Stomach (tissue), 9 donors: Measurements from ENCODE around the gene ALKBH2. TPM values are rescaled to one million over a fixed set of nuclear protein-coding genes. Genes with fewer than 3 reads are reported as not detected.

Source experiments
- DNase-seq, 2 donors: peaks; one replicate each; pipeline versions ENCODE4 v3.0.0 to v3.0.0-alpha.2; 2013 to 2019
- H3K27ac ChIP-seq, 5 donors: fragments of 200-600 bp in 4 of 5; sonication (generic) in 4 of 5; one replicate each; pipeline ENCODE4 v1.5.1; 2013 to 2019; ENCODE audit warnings: mild to moderate bottlenecking in 1 of 5, moderate library complexity in 1 of 5
- H3K27me3 ChIP-seq, 3 donors: fragments of 200-600 bp; sonication (generic); one replicate each; pipeline ENCODE4 v1.5.1; 2017 to 2019; ENCODE audit warnings: mixed run types in 1 of 3
- H3K36me3 ChIP-seq, 4 donors: fragments of 200-600 bp; sonication (generic); 1 replicate in 3 of 4; 2 replicates in 1 of 4; pipeline ENCODE4 v1.5.1; 2016 to 2019
- H3K4me1 ChIP-seq, 4 donors: fragments of 200-600 bp; sonication (generic); one replicate each; pipeline ENCODE4 v1.5.1; 2016 to 2019
- H3K4me3 ChIP-seq, 4 donors: fragments of 200-600 bp; sonication (generic) in 3 of 4; one replicate each; pipeline ENCODE4 v1.5.1; 2016 to 2019; ENCODE audit warnings: mild to moderate bottlenecking in 1 of 4
- H3K9me3 ChIP-seq, 4 donors: fragments of 200-600 bp; sonication (generic); one replicate each; pipeline ENCODE4 v1.5.1; 2016 to 2019
- CTCF ChIP-seq, 7 experiments: fragments of 450-650 bp in 4 of 7; fragments of 200-600 bp in 3 of 7; sonication (generic) in 3 of 7; IDR thresholded peaks; one replicate each; pipeline ENCODE4 v1.5.1; 2016 to 2019; ENCODE audit warnings: antibody characterized with exemption in 7 of 7, control low read depth in 2 of 7, mild to moderate bottlenecking in 1 of 7
- EP300 ChIP-seq: sonication (generic); formaldehyde crosslinking; IDR thresholded peaks from one replicate; pipeline ENCODE4 v1.6.1; 2017; ENCODE audit warnings: antibody characterized with exemption
- POLR2A ChIP-seq, 4 donors: fragments of 450-650 bp; IDR thresholded peaks; one replicate each; pipeline ENCODE4 v1.6.1; 2016; ENCODE audit warnings: antibody characterized with exemption in 4 of 4, control low read depth in 2 of 4, mild to moderate bottlenecking in 1 of 4, moderate library complexity in 1 of 4
- POLR2AphosphoS5 ChIP-seq, 3 donors: sonication (generic); formaldehyde crosslinking; IDR thresholded peaks; one replicate each; pipeline ENCODE4 v1.6.1; 2016; ENCODE audit warnings: antibody characterized with exemption in 3 of 3
- WGBS, 5 donors: extraction: QIAGEN DNeasy Blood & Tissue Kit in 3 of 5; methylation state at CpG; one replicate each; pipeline versions ENCODE4 v1.1.5 to v1.1.7; 2013 to 2018; 5-methylcytosine and 5-hydroxymethylcytosine counted together
- intact Hi-C: fragments of 100-400 bp; cut with DNase I; formaldehyde crosslinking; loops from one replicate; pipeline ENCODE4 v1.15.1; 2023; ENCODE audit warnings: low total_unique reads
- polyA plus RNA-seq, 3 donors: library from polyadenylated mRNA; stranded (reverse); fragments of 200-250 nt; gene quantifications; one replicate each; pipeline ENCODE4 v1.2.3, GENCODE V29; 2013
- total RNA-seq, 5 donors: library from RNA; depleted of rRNA; stranded (reverse); fragments of >200 nt; gene quantifications; one replicate each; pipeline versions ENCODE4 v1.1.0 to v1.2.3, GENCODE V29; 2014 to 2016
- donor health status: healthy with polysubstance abuse.
- donor health status: Bipolar disorder and iron deficiency.
- donor health status: healthy.

Gene ALKBH2
- total and polyA plus RNA-seq, 8 donors, result 12.3 to 33.3 (median 22.3) TPM; not detected in 1

GRCh38 chr12:109092497-109093021, 713 bp downstream of the ALKBH2 start:
- peak overlapping the region; percentile 46 to 87 (median 75) for H3K27ac ChIP-seq

GRCh38 chr12:109089683-109090082, 3.6 kb downstream of the ALKBH2 start:
- H3K4me1 ChIP-seq, result peaks cover 18 to 35% (median 28%) of the 10 kb centered on the region in 4 donors
- intact Hi-C loops, result no loop called here
- H3K27ac ChIP-seq, result no peak overlapping the region
- H3K36me3 ChIP-seq, result peaks cover 41 to 67% (median 66%) of the 10 kb centered on the region in 4 donors
- no peaks in the 10 kb centered on the region for H3K27me3 ChIP-seq
- DNase-seq, result no peak
- no peak for TF ChIP-seq POLR2AphosphoS5 (IDR thresholded peaks at IDR 0.05)
- no peak for TF ChIP-seq EP300
- WGBS, 5 donors, result 81 to 88% (median 84%) methylated on average over 7 of the region's 7 CpGs
- H3K9me3 ChIP-seq, result no peaks in the 10 kb centered on the region
- H3K4me3 ChIP-seq, result no peak overlapping the region

More at GRCh38 chr12:109092497-109093021, 713 bp downstream of the ALKBH2 start:
- H3K9me3 ChIP-seq, result no peaks in the 10 kb centered on the region
- H3K36me3 ChIP-seq, result peaks cover 18 to 38% (median 37%) of the 10 kb centered on the region in 4 donors
- TF ChIP-seq EP300 (no peak), POLR2AphosphoS5 (IDR thresholded peaks at IDR 0.05) (no peak), POLR2A (IDR thresholded peaks at IDR 0.05) (no peak), CTCF (IDR thresholded peaks at IDR 0.05) (no peak)
- peak in 1 of 2 donors; percentile 48 for DNase-seq
- peak overlapping the region; percentile 52 to 61 (median 58) for H3K4me3 ChIP-seq
- intact Hi-C loops, result no loop called here
- WGBS, 5 donors, result 42 to 52% (median 47%) methylated on average over 6 of the region's 6 CpGs
- H3K4me1 ChIP-seq, result peaks cover 23 to 41% (median 33%) of the 10 kb centered on the region in 4 donors
- H3K27me3 ChIP-seq, result no peaks in the 10 kb centered on the region

- TF ChIP-seq CTCF (IDR thresholded peaks at IDR 0.05), result no peak
- TF ChIP-seq POLR2A (IDR thresholded peaks at IDR 0.05), result no peak
- no peak for TF ChIP-seq POLR2AphosphoS5 (IDR thresholded peaks at IDR 0.05)
- no peak for TF ChIP-seq EP300
Measured at GRCh38 chr12:109088818-109089217, 4.5 kb downstream of the ALKBH2 start.

GRCh38 chr12:109087250-109087649, 6.0 kb downstream of the ALKBH2 start:
- H3K27ac ChIP-seq, result no peak overlapping the region
- 44 to 62% (median 49%) methylated on average over 4 to 5 of the region's 5 CpGs for WGBS, 5 donors
- H3K36me3 ChIP-seq, result peaks cover 59 to 91% (median 91%) of the 10 kb centered on the region in 4 donors
- intact Hi-C loops, result no loop called here
- H3K4me1 ChIP-seq, result peaks cover 9 to 18% (median 14%) of the 10 kb centered on the region in 4 donors
- no peak overlapping the region for H3K4me3 ChIP-seq
- no peak for TF ChIP-seq CTCF (IDR thresholded peaks at IDR 0.05)
- no peak for TF ChIP-seq EP300
- H3K9me3 ChIP-seq, result no peaks in the 10 kb centered on the region
- H3K27me3 ChIP-seq, result no peaks in the 10 kb centered on the region
- DNase-seq, result no peak

More at GRCh38 chr12:109088818-109089217, 4.5 kb downstream of the ALKBH2 start:
- no peaks in the 10 kb centered on the region for H3K27me3 ChIP-seq
- no peak overlapping the region for H3K27ac ChIP-seq
- no peak overlapping the region for H3K4me3 ChIP-seq
- DNase-seq, result no peak
- 69 to 79% (median 77%) methylated on average over 6 of the region's 6 CpGs for WGBS, 5 donors
- H3K36me3 ChIP-seq, result peaks cover 43 to 76% (median 75%) of the 10 kb centered on the region in 4 donors
- no peaks in the 10 kb centered on the region for H3K9me3 ChIP-seq
- intact Hi-C loops, result no loop called here
- H3K4me1 ChIP-seq, result peaks cover 18 to 32% (median 27%) of the 10 kb centered on the region in 4 donors

- H3K9me3 ChIP-seq, result no peaks in the 10 kb centered on the region
- H3K27ac ChIP-seq, result no peak overlapping the region
- no peak for DNase-seq
- H3K36me3 ChIP-seq, result peaks cover 70 to 100% (median 100%) of the 10 kb centered on the region in 4 donors
- WGBS, 5 donors, result 95 to 96% (median 96%) methylated on average over 11 of the region's 11 CpGs
- peaks cover 0 to 3% (median under 1%) of the 10 kb centered on the region in 4 donors for H3K4me1 ChIP-seq
- intact Hi-C loops, result no loop called here
- no peaks in the 10 kb centered on the region for H3K27me3 ChIP-seq
- TF ChIP-seq POLR2AphosphoS5 (IDR thresholded peaks at IDR 0.05), result no peak
- no peak for TF ChIP-seq POLR2A (IDR thresholded peaks at IDR 0.05)
- no peak for TF ChIP-seq CTCF (IDR thresholded peaks at IDR 0.05)
- no peak for TF ChIP-seq EP300
- H3K4me3 ChIP-seq, result no peak overlapping the region
Measured at GRCh38 chr12:109085590-109085989, 7.7 kb downstream of the ALKBH2 start.
